Measurements from ENCODE around the gene MRRF. TPM values are rescaled to one million over a fixed set of nuclear protein-coding genes. Genes with fewer than 3 reads are reported as not detected.

Gene MRRF
- total RNA-seq, 4 donors from 2014 or later: 54.8 to 69.6 (median 67.8) TPM

GRCh38 chr9:122218071-122218934, 46.4 kb upstream of the MRRF start:
- Histone ChIP-seq H3K27me3 (peaks cover 0 to 52% of the 10 kb centered on the region in 2 donors), H3K4me3 (no peak overlapping the region), H3K27ac (no peak overlapping the region), H3K4me1 (peaks cover 0 to 37% (median 8%) of the 10 kb centered on the region in 4 donors), H3K9me3 (peaks cover 0 to 2% (median 0%) of the 10 kb centered on the region in 4 donors), H3K36me3 (no peaks in the 10 kb centered on the region)
- no peak for TF ChIP-seq POLR2A (IDR thresholded peaks at IDR 0.05)
- TF ChIP-seq, protein P1, sequence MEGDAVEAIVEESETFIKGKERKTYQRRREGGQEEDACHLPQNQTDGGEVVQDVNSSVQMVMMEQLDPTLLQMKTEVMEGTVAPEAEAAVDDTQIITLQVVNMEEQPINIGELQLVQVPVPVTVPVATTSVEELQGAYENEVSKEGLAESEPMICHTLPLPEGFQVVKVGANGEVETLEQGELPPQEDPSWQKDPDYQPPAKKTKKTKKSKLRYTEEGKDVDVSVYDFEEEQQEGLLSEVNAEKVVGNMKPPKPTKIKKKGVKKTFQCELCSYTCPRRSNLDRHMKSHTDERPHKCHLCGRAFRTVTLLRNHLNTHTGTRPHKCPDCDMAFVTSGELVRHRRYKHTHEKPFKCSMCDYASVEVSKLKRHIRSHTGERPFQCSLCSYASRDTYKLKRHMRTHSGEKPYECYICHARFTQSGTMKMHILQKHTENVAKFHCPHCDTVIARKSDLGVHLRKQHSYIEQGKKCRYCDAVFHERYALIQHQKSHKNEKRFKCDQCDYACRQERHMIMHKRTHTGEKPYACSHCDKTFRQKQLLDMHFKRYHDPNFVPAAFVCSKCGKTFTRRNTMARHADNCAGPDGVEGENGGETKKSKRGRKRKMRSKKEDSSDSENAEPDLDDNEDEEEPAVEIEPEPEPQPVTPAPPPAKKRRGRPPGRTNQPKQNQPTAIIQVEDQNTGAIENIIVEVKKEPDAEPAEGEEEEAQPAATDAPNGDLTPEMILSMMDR (IDR thresholded peaks at IDR 0.05): no peak
- no peak for DNase-seq

GRCh38 chr9:122218935-122219855, 45.5 kb upstream of the MRRF start:
- TF ChIP-seq, protein P1 (IDR thresholded peaks at IDR 0.05): no peak
- TF ChIP-seq POLR2A (IDR thresholded peaks at IDR 0.05): no peak
- H3K27ac ChIP-seq: no peak overlapping the region
- H3K36me3 ChIP-seq: no peaks in the 10 kb centered on the region
- peaks cover 0 to 43% of the 10 kb centered on the region in 2 donors for H3K27me3 ChIP-seq
- peaks cover 0 to 28% (median 4%) of the 10 kb centered on the region in 4 donors for H3K4me1 ChIP-seq
- peak in 1 of 3 donors; percentile 44 for DNase-seq
- H3K9me3 ChIP-seq: no peaks in the 10 kb centered on the region
- peak overlapping the region in 3 of 4 donors; percentile 12 to 23 (median 20) for H3K4me3 ChIP-seq

GRCh38 chr9:122219856-122220672, 44.6 kb upstream of the MRRF start:
- Histone ChIP-seq H3K4me1 (peaks cover 0 to 25% (median 4%) of the 10 kb centered on the region in 4 donors), H3K27me3 (peaks cover 0 to 39% of the 10 kb centered on the region in 2 donors), H3K27ac (no peak overlapping the region), H3K36me3 (no peaks in the 10 kb centered on the region), H3K4me3 (peak overlapping the region in 3 of 4 donors; percentile 12 to 23 (median 20)), H3K9me3 (no peaks in the 10 kb centered on the region)
- TF ChIP-seq, protein P1 (IDR thresholded peaks at IDR 0.05): no peak
- no peak for DNase-seq

DNA sequence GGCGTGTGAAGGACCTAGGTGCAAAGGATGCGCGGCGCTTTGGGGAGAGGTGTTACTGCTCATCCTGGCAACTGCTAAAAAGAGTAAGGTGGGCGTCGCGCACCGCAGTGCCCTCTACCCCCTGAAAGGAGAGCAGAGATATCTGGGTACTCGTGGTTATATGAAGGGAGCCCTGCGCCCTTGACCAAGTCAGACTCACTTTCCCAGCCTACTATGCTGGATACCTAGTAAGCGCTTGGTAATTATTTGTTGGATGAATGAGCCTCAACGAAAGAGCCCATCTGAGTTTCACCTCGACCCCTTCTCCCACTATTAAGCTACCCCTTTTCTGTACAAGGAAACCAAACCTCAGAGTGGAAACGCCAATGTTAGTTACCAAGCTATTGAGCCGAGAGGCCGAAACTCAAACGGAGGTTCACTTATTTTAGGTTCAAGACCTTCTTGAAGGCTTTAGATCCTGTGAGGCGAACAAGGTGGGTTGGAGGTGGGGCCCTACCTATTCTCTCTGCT, 44.0 kb upstream of the MRRF start:
- Histone ChIP-seq H3K4me1 (peaks cover 0 to 26% (median 4%) of the 10 kb centered on the region in 4 donors), H3K27ac (no peak overlapping the region), H3K9me3 (no peaks in the 10 kb centered on the region), H3K4me3 (no peak overlapping the region), H3K36me3 (no peaks in the 10 kb centered on the region), H3K27me3 (peaks cover 0 to 43% of the 10 kb centered on the region in 2 donors)
- DNase-seq: no peak
- TF ChIP-seq, protein P1 (IDR thresholded peaks at IDR 0.05): no peak
- TF ChIP-seq POLR2A (IDR thresholded peaks at IDR 0.05): no peak
